Activated CD4-positive, CD25-positive, alpha-beta regulatory T cell treated with anti-CD3 and anti-CD28 coated beads, Interleukin-2, amount 50 U/mL, for 24 hours (primary cell): Measurements from ENCODE around the gene KCNG3.

Source experiments
- ATAC-seq, 2 donors: fragments of 150-1000 bp; cut with Tn5 transposase; one replicate each; pipeline ENCODE4 v1.10.0; 2021; ENCODE audit warnings: mild to moderate bottlenecking in 1 of 2, moderate library complexity in 1 of 2

The KCNG3 gene

DNA sequence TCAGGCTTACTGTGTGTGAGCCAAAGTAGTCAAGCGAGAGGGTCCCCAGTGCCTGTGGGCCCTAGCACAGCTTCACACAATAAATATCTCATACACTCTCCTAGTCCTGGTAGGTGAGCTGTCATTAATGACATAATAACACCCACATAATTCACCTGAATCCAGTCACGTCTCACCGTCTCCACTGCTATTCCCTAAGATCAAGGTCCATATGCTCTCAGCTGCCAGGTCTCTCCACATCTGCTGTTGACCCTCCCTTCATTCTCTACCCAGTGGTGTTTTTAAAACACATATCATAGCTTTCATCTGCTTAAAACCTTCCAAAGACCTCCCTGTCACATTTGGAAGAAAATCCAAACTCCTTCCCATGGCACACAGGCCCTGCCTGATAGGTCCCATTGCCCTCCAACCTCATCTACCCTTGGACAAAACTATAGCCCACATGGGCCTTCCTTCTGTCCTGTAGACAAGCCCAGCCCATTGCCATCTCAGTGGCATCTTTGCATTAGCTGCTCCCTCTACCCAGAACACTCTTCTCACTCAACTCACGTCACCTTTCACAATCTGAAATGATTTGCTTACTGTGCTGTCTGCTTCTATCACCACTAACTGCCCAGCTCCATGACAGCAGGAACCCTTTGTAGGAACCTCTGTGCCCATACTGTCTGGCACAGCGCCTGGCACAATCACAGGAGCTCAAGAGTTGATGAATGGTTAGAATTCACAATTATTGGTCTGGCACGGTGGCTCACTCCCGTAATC lies 7.5 kb downstream of the KCNG3 start:
- ATAC-seq = no peak

DNA sequence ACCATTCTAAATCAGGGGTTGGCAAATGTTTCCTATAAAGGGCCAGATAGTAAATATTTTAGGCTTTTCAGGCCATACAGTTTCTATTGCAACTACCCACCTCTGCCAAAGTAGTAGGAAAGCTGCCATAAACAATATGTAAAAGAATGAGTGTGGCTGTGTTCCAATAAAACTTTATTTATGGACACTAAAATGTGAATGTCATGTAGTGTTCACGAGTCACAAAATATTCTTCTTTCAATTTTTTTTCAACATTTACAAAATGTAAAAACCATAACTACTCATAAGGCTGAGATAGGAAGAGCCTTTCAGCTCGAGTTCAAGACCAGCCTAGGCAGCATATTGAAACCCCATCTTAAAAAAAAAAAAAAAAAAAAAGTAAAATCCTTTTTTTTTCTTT lies 13.4 kb downstream of the KCNG3 start:
- ATAC-seq = no peak

DNA sequence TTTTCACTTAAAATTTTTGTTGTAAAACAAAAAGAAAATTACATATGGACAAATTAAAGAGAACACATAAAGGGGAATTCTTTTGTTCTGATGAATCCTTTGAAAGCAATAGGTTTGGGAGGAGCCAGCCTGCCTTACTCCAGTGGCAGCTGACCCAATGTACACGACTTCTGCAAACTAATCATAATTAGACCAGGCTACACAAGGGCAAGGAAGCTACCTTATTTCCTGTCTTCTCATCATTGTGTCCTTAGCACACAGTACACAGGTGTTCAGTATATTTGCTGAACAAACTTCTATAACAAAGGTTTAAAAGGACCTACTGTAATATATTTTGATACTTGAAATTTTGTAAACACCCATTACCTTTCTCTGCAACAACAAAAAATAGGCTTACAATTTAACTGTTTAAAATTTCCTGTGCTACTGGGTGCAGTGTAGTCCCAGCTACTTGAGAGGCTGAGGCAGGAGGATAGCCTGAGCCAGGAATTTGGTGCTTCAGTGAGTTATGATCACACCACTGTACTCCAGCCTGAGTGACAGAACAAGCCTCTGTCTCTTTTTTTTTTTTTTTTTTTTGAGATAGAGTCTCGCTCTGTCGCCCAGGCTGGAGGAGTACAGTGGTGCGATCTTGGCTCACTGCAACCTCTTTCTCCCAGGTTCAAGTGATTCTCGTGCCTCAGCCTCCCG lies 18.9 kb downstream of the KCNG3 start:
- ATAC-seq = no peak

DNA sequence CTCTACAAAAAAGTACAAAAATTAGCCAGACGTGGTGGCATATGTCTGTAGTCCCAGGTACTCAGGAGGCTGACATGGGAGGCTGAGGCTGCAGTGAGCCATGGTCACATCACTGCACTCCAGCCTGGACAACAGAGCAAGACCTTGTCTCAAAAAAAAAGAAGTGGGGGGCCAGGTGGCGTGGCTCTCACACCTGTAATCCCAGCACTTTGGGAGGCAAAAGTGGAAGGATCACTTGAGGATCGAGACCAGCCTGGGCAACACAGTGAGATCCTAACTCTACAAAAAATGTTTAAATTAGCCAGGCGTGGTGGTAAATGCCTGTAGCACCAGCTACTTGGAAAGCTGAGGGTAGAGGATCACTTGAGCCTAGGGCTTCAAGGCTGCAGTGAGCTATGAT lies 23.1 kb downstream of the KCNG3 start:
- ATAC-seq = no peak

DNA sequence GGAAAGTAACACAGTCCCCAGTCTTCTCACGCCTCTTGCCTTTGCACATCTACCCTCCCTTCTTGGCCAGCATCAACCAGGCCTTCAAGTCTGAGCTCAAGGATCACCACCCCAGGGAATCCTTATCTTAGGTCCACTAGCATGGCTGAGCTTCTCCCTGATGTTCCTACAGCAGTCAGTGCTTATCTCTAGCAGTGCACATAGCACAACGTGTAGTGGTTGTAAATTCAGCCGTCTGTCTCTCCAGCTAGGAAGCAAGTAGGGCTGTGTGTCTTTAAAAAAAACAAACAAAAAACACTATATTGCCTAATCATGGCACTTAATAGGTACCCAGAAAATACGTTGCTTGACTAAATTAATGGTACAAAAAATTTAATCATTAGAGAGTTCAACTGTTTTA lies 29.2 kb downstream of the KCNG3 start:
- ATAC-seq = no peak

DNA sequence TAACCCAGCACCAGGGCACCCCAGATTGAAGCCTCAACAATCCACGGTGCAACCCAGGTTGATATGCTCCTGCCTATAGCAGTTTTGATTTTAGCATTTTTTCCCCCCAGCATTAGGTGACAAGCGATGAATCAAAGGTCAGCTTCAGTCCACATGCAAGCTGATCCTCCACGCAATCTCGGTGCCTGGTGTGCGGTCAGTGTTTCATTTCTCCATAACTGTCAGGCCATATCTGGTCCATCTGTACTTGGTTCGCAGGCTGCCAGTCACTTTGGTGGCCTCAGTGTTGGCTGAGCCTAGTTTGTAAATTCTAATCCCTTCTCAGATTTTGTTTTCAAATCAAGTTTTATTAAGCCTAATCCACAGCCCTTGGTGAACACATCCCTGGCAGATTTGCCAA lies 30.2 kb downstream of the KCNG3 start:
- no peak for ATAC-seq

DNA sequence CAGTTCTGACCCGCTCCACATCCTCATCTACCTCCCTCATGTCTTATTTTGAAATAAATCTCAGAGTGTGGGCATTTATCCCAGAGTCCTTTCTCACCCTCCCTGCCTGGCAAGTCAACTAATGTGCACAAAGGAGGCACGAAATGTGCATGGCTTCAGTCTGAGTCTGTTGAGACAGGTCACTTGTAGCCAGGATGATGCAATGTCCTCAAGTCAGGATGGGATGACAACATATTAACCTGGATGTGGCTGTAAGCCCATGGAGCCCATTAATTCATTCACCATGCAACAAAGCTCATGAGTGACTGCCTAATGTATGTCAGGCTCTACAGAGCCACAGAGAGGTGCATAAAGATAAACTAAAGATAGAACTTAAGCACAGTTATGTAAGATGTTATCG lies 34.5 kb downstream of the KCNG3 start:
- no peak for ATAC-seq

DNA sequence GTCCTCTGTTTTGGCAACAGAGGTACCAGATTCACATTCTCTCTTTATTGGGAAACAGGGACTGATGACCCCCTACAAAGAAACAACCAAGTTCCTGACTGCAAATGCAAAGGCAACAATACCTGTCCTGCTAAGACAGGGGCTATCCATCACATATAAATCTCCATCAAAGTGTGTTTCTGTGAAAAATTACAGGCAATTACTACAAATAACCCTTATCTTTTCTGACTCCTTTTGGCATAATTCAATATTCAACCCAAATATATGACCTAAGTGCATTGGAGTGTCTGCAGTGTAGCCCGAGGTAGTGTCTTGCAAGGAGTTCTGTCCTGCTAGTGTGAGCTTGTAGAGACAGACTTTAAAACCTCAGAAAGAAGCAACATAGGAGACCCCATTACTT lies 35.4 kb downstream of the KCNG3 start:
- no peak for ATAC-seq

DNA sequence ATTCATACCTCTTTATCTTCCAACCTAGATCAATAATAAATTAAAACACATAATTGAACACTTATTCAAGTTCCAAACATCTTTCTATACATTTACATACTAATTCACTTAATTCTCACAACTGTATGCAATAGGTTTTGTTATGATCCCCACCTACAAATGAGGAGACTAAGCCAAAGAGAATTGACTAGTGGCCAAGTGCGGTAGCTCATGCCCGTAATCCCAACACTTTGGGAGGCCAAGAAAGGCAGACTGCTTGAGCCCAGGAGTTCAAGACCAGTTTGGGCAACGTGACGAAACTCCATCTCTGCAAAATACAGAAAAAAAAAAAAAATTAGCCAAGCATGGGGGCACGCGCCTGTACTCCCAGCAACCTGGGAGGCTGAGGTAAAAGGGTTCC lies 36.8 kb downstream of the KCNG3 start:
- ATAC-seq = no peak

DNA sequence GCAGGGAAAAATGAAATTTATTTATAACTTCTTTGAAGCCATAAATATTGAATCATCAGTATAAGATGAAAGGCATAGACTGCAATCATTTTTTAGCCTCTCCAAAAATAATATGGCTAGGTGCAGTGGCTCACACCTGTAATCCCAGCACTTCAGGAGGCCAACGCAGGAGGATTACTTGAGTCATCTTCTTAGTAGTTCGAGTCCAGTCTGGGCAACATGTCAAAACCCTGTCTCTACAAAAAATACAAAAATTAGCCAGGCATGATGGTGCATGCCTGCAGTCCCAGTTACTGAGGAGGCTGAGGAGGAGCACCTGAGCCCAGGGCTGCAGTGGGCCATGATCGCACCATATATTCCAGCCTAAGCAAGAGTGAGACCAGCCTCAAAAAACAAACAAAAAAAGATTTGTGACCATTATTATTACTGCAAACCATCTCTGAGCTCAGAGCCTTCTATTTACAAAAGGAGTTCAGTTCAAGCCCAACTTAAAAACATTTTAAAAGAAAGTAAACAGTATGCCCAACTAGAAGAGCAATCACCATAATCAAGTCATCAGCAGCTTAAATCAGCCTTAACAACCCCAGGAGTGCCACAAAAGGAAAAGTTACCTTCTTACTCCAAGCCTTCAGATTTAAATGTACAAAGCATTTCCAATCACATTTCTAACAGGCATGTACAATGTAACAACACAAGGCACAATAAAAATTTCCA lies 37.5 kb downstream of the KCNG3 start:
- no peak for ATAC-seq

DNA sequence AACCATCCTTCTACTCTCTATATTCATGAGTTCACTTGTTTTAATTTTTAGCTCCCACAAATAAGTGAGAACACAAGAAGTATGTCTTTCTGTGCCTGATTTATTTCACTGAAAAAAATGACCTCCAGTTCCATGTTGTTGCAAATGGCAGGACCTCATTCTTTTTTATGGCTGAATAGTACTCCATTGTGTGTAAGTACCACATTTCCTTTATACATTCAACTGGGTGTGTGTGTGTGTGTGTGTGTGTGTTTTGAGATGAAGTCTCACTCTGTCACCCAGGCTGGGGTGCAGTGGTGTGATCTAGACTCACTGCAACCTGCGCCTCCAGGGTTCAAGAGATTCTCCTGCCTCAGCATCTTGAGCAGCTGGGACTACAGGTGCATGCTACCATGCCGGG lies 41.2 kb downstream of the KCNG3 start:
- ATAC-seq = no peak

DNA sequence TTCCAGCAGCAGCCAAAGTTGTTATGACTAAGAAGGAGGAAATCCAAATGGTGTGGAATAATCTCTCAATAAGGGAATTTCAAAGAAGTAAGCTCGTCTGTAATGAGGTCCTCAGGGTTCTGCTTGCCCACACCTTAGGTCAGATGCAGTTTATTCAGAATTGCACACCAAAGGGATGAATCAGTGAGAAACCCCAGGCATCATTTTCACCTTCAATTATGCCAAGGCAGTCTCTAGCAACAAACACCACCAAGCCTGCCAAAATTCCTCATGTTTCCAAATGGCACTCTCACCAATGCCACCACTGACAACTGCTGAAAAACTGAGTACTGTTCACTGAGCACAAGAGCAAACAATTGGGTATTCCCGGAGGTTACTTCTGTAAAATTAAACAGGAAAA lies 43.6 kb downstream of the KCNG3 start:
- no peak for ATAC-seq

DNA sequence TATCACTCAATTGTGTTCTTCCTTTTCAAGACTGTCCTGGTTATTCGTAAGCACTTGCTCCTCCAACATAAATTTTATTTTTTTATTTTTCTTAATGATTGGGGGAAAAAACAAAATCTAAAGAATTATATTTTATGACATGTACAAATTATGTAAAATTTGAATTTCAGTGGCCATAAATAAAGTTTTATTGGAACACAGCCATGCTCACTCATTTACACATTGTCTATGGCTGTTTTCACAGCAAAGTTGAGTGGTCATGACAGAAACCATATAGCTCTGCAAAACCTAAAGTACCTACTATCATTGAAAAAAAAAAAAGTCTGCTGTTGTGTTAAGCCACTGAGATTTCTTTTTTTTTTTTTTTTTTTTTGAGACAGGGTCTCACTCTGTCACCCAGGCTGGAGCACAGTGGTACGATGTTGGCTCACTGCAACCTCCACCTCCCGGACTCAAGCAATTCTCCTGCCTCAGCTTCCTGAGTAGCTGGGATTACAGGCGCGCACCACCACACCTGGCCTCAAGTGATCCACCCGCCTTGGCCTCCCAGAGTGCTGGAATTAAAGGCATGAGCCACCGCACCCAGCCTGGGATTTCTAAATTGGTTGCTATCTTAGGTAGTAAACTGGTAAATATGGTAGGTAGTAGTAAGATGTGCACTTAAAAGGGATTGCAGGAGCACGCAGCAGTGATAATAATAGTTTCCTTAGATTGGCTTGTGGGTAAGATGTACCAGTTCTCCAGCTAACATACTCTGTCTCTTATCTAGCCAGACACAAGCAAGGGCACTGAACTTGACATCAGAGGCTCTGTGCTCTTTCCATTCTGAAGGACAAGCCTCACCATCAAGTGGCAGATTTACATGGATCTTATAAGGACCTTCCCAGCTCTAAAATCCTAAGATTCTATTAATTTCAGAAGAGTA lies 44.4 kb downstream of the KCNG3 start:
- no peak for ATAC-seq

DNA sequence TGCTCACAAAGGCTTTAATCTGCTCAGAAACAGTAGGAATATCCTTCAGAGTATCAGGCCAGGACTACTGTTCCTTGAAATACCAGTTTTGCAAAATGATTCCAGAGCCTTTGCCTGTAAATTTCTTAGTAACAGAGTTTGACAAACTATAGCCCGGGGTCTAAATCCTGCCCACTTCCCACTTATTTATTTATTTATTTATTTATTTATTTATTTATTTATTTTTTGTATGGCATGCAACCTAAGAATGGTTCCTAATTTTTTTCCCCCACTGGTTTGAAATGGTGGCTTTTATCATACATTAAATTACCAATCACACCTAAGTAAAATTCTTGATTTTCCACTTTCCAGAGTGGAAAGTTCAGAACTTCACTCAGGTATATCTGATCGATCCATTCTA lies 45.6 kb downstream of the KCNG3 start:
- ATAC-seq = no peak

DNA sequence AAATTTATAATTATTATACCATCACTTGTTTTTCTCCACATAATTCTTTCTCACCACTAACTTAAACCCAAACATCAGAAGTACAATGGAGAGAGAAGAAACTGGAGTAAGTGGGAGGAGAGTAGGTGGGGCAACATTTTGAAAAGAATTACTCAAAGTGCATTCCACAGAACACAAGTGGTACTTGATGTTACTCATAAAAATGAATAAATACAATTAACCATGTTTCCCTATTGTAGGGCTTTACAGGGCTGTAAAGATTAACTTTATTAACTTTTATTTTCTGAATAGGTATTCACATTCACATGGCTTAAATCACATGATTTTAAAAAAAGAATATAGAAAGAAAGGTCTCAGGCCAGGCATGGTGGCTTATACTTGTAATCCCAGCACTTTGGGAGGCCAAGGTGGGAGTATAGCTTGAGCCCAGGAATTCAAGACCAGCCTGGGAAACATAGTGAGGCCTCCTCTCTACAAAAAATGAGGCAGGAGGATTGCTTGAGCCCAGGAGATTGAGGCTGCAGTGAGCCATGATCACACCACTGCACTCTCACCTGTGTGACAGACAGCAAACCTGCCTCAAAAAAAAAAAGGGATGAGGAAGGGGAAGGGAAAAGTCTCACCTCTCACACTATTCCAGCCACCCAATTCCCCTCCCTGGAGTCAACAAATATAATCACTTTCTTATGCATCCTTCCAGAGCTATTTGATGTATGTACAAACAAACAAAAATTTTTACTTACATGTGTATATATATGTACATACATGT lies 47.1 kb downstream of the KCNG3 start:
- ATAC-seq = no peak

DNA sequence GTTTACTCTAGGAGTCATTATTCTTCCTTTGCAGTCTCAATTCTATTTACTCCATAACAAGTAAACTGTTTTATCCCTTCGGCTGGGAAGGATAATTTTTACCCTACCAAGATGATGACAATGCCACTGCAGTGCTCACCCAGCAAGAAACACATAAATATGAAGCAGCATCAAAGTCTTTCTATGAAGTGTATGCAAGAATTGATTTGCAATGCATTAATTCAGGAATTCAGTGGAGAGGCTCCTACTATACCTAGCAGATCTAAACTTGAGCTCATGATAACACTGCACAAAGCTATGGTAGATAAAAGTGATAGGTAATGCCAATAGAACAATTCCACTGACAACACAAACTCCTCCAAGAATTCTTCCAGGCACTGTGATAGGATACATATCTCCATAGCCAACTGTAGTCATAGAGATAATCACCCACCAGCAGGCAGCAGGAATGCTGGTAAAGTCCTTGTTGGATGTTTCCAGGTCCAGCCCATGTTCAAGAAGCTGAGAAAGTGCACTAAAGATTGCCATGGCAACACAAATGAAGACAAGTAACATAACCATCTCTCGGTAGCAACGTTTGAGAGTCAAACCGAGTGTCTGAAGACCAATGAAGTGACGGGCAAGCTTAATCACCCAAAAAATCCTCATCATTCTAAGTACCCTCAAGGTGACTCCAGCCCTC lies 49.9 kb downstream of the KCNG3 start:
- ATAC-seq = no peak

DNA sequence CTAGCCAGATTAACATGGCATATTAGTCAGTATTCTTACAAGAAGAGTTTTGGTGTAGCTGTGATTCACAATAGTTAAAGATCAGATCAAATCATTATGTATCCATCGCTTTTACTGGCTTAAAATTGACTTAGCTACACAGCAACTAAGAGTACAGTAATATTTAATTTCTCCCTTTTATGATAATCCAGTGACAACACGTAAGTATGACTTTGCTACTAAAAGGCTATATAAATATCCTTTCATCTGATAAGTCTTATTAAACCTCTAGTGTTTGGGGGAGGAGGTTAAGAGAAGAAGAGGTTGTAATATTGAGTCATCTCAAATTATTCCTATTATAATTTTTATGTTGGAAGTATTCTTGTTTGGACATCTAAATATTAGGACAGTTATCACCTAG lies 51.0 kb downstream of the KCNG3 start:
- ATAC-seq = no peak

DNA sequence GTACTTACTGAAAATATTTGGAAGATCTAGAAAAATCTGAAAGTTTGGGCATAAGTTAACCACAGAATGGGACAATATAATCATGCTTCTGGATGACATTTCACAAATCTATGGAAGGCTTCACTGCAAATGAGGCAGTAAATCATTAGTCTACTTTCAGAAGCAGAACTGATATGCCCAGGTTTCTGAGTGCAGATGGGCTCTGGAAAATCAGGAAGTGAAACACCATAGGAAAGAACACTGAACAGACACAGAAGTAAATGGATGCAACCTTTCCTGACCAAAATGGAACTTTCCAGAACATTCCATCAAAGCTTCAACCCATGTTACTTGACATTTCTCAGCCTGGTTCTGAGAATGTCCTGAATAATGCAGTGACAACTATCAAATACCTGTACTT lies 55.1 kb downstream of the KCNG3 start:
- ATAC-seq = no peak

DNA sequence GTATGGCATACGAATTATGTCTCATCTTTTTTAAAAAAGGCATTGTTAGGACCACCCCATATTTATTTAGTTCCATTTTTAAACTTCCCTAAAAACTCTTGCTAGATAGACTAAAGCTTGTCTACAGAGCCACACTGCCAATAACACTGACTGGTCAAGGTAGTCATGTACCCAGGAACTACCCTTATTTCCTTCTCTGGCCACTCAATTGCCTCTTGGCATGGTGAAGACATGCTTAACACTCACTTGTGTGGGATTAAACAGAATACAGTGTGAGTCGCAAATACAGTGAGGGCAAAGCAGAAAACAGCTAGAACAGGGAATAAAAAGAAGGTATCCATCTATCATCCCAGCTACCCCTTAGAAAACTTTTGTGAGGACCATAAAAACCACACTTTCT lies 57.4 kb downstream of the KCNG3 start:
- no peak for ATAC-seq

DNA sequence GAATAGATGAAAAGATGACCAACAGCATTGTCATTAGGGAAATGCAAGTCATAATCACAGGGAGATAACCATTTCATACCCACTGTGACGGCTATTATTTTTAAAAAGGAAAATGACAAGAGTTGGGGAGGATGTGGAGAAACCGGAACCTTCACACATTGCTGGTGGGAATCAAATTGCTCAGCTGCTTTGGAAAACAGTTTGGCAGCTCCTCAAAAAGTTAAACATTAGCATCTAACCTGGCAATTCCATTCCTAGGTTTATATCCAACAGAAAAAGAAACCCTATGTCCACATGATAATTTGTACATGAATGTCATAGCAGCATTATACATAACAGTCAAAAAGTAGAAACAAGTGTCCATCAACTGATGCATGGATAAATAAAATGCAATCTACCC lies 58.2 kb downstream of the KCNG3 start:
- no peak for ATAC-seq

DNA sequence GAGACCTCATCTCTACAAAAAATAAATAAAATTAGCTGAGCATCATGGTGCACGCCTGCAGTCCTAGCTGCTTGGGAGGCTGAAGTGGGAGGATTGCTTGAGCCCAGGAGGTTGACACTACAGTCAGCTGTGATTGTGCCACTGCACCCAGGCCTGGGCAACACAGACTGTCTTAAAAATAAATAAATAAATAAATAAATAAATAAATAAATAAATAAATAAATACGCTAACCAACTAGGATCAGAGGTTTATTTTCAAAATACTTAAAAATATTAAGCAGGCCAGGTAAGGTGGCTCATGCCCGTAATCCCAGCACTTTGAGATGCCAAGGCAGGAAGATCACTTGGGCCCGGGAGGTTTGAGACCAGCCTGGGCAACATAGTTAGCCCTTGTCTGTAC lies 63.6 kb downstream of the KCNG3 start:
- ATAC-seq = no peak

DNA sequence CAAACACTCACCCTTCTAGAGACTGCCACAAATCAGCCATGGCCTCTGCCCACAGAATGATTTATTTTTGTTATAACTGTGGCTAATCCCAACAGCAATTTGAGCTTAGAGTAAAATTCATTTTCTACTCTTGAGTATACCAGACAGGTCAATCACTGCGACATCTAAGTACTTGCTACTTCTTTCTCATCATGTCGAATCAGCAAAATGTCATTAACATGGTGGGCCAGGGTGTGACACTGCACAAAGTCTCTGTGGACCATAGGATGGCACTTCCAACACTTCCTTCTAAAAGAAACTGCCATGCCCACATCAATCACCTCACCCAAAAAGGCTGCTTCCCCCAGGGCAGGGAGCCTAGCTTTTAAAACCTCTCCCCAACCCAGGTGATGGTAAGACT lies 64.4 kb downstream of the KCNG3 start:
- no peak for ATAC-seq
